PC-3 (cell line): Measurements from ENCODE around the gene HMOX2.

ENCODE experiments used
- CTCF ChIP-seq: fragments of 300-600 bp; sonication (generic); conservative IDR thresholded peaks from 2 replicates; pipeline ENCODE4 v1.5.1; 2017; ENCODE audit warnings: antibody characterized with exemption, low read depth, mild to moderate bottlenecking, low read length
- EZH2 ChIP-seq: fragments of 300-600 bp; sonication (generic); IDR thresholded peaks from one replicate; pipeline ENCODE4 v1.6.1; 2017; ENCODE audit warnings: antibody characterized with exemption, mild to moderate bottlenecking, low read length; ENCODE audit not compliant: unreplicated experiment
- EZH2phosphoT487 ChIP-seq: fragments of 300-600 bp; sonication (generic); IDR thresholded peaks from 2 replicates; pipeline ENCODE4 v1.6.1; 2018; ENCODE audit warnings: mild to moderate bottlenecking, antibody characterized with exemption, low read length, borderline replicate concordance

GRCh38 chr16:4544473-4544872 is 68.3 kb downstream of the HMOX2 start:
- TF ChIP-seq CTCF: no peak
- no peak for TF ChIP-seq EZH2
- TF ChIP-seq EZH2phosphoT487: no peak
